Right lobe of liver (tissue), 6 donors: ENCODE data around the gene LTC4S. TPM values are rescaled to one million over a fixed set of nuclear protein-coding genes. Genes with fewer than 3 reads are reported as not detected.
A peak's percentile ranks its signal among the peaks of the same experiment; 100 is the strongest.

Source experiments
- ATAC-seq, 4 donors: fragments of 200-7000 bp; cut with Tn5 transposase; one replicate each; pipeline ENCODE4 v1.9.1; 2020; ENCODE audit warnings: mild to moderate bottlenecking in 4 of 4, moderate library complexity in 4 of 4
- DNase-seq, 3 donors: peaks; one replicate each; pipeline ENCODE4 v3.0.0-alpha.2; 2020
- H3K27ac ChIP-seq, 3 donors: fragments of 200-600 bp; one replicate each; pipeline ENCODE4 v1.8.0; 2022
- H3K27me3 ChIP-seq, 2 donors: fragments of 200-600 bp; one replicate each; pipeline ENCODE4 v1.8.0; 2022
- H3K36me3 ChIP-seq, 4 donors: fragments of 200-600 bp; sonication (generic) in 1 of 4; one replicate each; pipeline versions ENCODE4 v1.5.1 to v1.8.0; 2017 to 2022; ENCODE audit warnings: control low read depth in 1 of 4
- H3K4me1 ChIP-seq, 4 donors: fragments of 200-600 bp; sonication (generic) in 1 of 4; one replicate each; pipeline versions ENCODE4 v1.5.1 to v1.8.0; 2017 to 2022; ENCODE audit warnings: control low read depth in 1 of 4
- H3K4me3 ChIP-seq, 3 donors: fragments of 200-600 bp; one replicate each; pipeline ENCODE4 v1.8.0; 2022
- H3K9me3 ChIP-seq, 4 donors: fragments of 200-600 bp; sonication (generic) in 1 of 4; one replicate each; pipeline versions ENCODE4 v1.5.1 to v1.8.0; 2017 to 2022; ENCODE audit warnings: control low read depth in 1 of 4
- CTCF ChIP-seq, 4 donors: fragments of 200-600 bp in 3 of 4; fragments of 450-650 bp in 1 of 4; IDR thresholded peaks; one replicate each; pipeline versions ENCODE4 v1.5.1 to v1.8.0; 2016 to 2022; ENCODE audit warnings: antibody characterized with exemption in 4 of 4, mild to moderate bottlenecking in 2 of 4
- POLR2A ChIP-seq: fragments of 450-650 bp; IDR thresholded peaks from one replicate; pipeline ENCODE4 v1.6.1; 2017; ENCODE audit warnings: antibody characterized with exemption, mild to moderate bottlenecking
- WGBS: methylation state at CpG from one replicate; pipeline ENCODE4 v1.1.6; 2018; ENCODE audit warnings: low coverage, low lambda C conversion rate; ENCODE audit not compliant: insufficient coverage; ENCODE audit errors: missing lambda C conversion rate; 5-methylcytosine and 5-hydroxymethylcytosine counted together
- intact Hi-C, 2 donors: fragments of 100-400 bp; cut with DNase I; formaldehyde crosslinking; loops; one replicate each; pipeline versions ENCODE4 v1.11.2 to v1.14.1; 2022
- total RNA-seq, 6 experiments: library from RNA; depleted of rRNA in 2 of 6; stranded (reverse); fragments of >200 nt in 2 of 6; fragmentation: NEBNext Ultra II Directional in 3 of 6; extraction: Animal tissue kit (Norgen Biotek cat#: 25700) in 3 of 6; gene quantifications; one replicate each; pipeline versions ENCODE4 v1.1.0 to v1.2.4, GENCODE V29; 2016 to 2023
- donor health status: DM: no; HTN: yes; CAD: no.
- donor health status: DM: no; HTN: no; CAD: no.
- donor health status: DM: no; HTN: no; CAD: no.
- donor health status: DM: no; HTN: yes; CAD: no.
- donor health status: DM: no; HTN: yes; CAD: no.

The LTC4S gene
- total RNA-seq, 6 experiments from 2014 or later, result 0.73 to 1.7 (median 1.4) TPM; not detected in 1

DNA sequence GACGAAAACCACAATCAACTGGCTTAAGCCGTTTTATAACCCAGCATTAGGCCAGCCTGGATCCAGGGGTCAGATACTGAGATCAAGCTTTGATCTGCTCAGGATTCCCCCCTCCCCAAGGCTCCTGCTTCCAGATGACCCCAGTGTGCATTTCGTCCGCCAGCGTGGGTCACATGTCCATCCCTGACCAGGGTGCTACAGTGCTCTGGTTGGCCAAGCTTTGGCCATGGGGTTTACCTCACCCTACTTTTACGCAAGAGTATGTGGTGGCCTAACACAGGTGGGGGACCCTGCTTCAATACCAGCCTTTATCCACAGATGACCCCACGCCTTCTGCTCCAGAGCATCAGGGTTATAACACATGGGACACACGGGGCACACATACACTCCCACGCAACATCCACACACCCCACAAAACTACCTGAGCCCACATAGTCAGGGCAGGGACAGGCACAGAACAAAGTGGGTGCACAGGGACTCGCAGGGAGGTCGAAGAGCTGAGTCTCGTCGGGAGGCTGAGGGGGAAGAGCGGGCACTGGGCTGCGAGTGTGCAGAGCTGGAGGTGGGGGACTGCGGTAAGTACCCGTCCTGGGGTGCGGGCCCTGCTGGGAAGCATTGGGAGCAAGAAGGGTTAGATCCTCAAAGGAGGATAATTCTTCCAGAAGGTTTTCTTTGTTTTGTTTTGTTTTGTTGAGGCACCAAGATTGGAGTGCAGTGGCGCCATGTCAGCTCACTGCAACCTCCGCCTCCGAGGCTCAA, 21.9 kb downstream of the LTC4S start:
- ATAC-seq, result no peak

DNA sequence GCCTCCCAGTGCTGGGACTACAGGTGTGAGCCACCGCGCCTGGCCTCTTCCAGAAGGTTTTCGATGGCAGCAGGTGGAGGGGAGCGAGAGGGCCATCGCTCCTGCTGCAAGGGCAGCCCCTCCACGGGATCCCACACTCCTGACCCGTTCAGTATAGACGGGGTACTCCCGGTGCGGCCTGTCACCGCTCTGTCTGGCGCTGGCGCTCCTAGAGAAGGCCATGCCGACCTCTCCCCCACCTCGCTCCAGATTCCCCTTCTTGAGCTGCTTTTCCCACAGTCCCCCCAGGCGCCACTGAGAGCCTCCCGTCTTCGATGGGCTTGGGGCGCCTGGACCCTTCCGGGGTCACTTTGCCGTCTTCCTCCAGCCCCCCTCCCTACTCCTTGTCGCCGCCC, 22.6 kb downstream of the LTC4S start:
- Histone ChIP-seq H3K4me1 (peaks cover 0 to 39% (median 9%) of the 10 kb centered on the region in 4 donors), H3K27ac (no peak overlapping the region), H3K9me3 (no peaks in the 10 kb centered on the region), H3K4me3 (peak overlapping the region; percentile 40 to 57 (median 44)), H3K36me3 (no peaks in the 10 kb centered on the region), H3K27me3 (no peaks in the 10 kb centered on the region)
- DNase-seq, result no peak
- no peak for ATAC-seq
- intact Hi-C loops, result no loop called here
- TF ChIP-seq POLR2A (no peak), CTCF (IDR thresholded peaks at IDR 0.05) (no peak)
- WGBS, result 49% methylated on average over 7 of the region's 23 CpGs

More for the DNA sequence above, 21.9 kb downstream of the LTC4S start:
- 90% methylated on average over 13 of the region's 21 CpGs for WGBS
- Histone ChIP-seq H3K9me3 (no peaks in the 10 kb centered on the region), H3K4me3 (no peak overlapping the region), H3K27ac (no peak overlapping the region), H3K36me3 (no peaks in the 10 kb centered on the region), H3K4me1 (peaks cover 0 to 39% (median 9%) of the 10 kb centered on the region in 4 donors), H3K27me3 (no peaks in the 10 kb centered on the region)
- TF ChIP-seq CTCF (IDR thresholded peaks at IDR 0.05), result no peak
- no peak for TF ChIP-seq POLR2A
- intact Hi-C loops, result no loop called here
- peak in 1 of 3 donors; percentile 44 for DNase-seq

DNA sequence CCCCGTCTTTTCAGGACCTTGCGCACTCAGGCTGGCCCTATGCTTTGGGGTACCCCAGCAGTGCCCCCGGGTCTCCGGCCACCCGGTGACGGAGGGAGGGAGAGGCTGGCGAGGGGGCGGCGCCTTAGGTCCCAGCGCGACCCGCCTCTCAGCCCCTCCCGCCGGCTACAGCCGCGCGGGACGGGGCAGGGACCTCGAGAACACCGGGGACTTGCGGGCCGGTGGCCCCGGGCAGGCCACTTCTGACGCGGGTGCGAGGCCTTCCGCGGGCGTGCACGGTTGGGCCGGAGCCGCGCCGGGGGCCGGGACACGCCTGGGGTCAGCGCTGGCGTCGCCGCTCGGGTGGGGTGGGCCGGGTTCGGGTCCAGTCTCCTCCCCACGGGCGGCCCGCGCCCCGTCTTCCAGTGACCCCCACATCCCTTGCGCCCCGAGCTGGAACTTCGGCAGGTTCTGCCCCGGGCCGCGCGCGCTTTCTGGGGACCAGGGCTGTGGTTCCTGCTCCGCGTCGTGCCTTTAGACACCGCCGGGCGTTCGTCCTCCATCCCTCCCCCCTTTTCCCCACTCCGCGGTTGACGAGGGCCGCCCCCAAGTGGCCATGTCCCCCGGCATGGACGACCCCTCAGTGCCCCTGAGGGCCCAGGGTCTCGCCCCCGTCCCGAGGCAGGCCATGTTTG, 23.1 kb downstream of the LTC4S start:
- no peak for ATAC-seq
- no peaks in the 10 kb centered on the region for H3K9me3 ChIP-seq
- DNase-seq, result no peak
- H3K4me3 ChIP-seq, result peak overlapping the region; percentile 40 to 57 (median 44)
- peaks cover 0 to 41% (median 9%) of the 10 kb centered on the region in 4 donors for H3K4me1 ChIP-seq
- TF ChIP-seq POLR2A (peak; percentile 11), CTCF (IDR thresholded peaks at IDR 0.05) (no peak)
- WGBS, result 5% methylated on average over 6 of the region's 72 CpGs
- H3K27me3 ChIP-seq, result no peaks in the 10 kb centered on the region
- H3K27ac ChIP-seq, result peak overlapping the region; percentile 28 to 49 (median 30)
- no peaks in the 10 kb centered on the region for H3K36me3 ChIP-seq
- intact Hi-C loops, result no loop called here

DNA sequence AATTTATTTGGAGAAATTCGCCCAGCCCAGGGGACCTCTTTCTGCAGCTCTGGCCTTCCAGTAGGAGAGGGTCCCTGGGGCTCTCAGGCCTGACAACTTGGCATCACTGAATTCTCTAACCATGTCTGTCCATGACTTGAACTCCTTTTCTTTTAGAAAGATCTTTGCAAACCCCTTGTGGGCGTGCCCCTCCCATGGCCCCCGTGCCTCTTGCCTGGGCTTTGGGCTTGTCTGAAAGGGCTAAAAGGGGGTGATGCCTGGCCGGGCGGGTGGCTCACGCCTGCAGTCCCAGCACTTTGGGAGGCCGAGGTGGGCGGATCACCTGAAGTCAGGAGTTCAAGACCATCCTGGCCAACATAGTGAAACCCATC, 23.7 kb downstream of the LTC4S start:
- intact Hi-C loops, result no loop called here
- Histone ChIP-seq H3K27me3 (no peaks in the 10 kb centered on the region), H3K9me3 (no peaks in the 10 kb centered on the region), H3K36me3 (peaks cover 0 to 4% (median 0%) of the 10 kb centered on the region in 4 donors), H3K4me3 (peak overlapping the region in 2 of 3 donors; percentile 44 to 57), H3K27ac (peak overlapping the region; percentile 28 to 100 (median 30)), H3K4me1 (peaks cover 0 to 46% (median 11%) of the 10 kb centered on the region in 4 donors)
- ATAC-seq, result no peak
- no peak for DNase-seq
- WGBS, result 87% methylated on average over 4 of the region's 8 CpGs
- TF ChIP-seq POLR2A (no peak), CTCF (IDR thresholded peaks at IDR 0.05) (no peak)
